Mesenteric fat pad (tissue), 1 donor: ENCODE data around the gene AREG. TPM values are rescaled to one million over a fixed set of nuclear protein-coding genes. Genes with fewer than 3 reads are reported as not detected.

Experiments
- DNase-seq: peaks from one replicate; pipeline ENCODE4 v3.0.0-alpha.2; 2020; ENCODE audit warnings: low spot score
- total RNA-seq: library from RNA; stranded (reverse); fragmentation: NEBNext Ultra II Directional; extraction: Animal tissue kit (Norgen Biotek cat#: 25700); gene quantifications from one replicate; pipeline ENCODE4 v1.2.1, GENCODE V29; 2021
- donor health status: DM: yes; HTN: yes; CAD: no.

AREG gene
- total RNA-seq, 1 donor from 2014 or later: 41.0 TPM

GRCh38 chr4:74504212-74504611 lies 59.3 kb downstream of the AREG start:
- DNase-seq: no peak

Other genes with a start within 250 kb of the AREG start
- not detected for gene EPGN, start 136.7 kb upstream of the AREG start, total RNA-seq
- 4.1 TPM for gene EREG, start 80.0 kb upstream of the AREG start, total RNA-seq